Natural killer cell (primary cell): ENCODE data around the gene TENM4. TPM values are rescaled to one million over a fixed set of nuclear protein-coding genes. Genes with fewer than 3 reads are reported as not detected.

Experiments
- ATAC-seq, 3 donors: fragments of 150-1000 bp in 2 of 3; fragments of 200-7000 bp in 1 of 3; cut with Tn5 transposase; 1 replicate in 1 of 3; 2 replicates in 2 of 3; pipeline ENCODE4 v1.10.0; 2021; ENCODE audit warnings: mild to moderate bottlenecking in 2 of 3, moderate library complexity in 2 of 3
- DNase-seq, 2 donors: peaks; one replicate each; pipeline versions ENCODE4 v3.0.0 to v3.0.0-alpha.2; 2013 to 2021; ENCODE audit warnings: mixed read lengths in 1 of 2
- H3K27ac ChIP-seq: one replicate; pipeline ENCODE4 v1.5.1; 2013; ENCODE audit warnings: mild to moderate bottlenecking, low read length
- H3K27me3 ChIP-seq: one replicate; pipeline ENCODE4 v1.6.1; 2013; ENCODE audit warnings: low read length; ENCODE audit not compliant: control insufficient read depth, insufficient read depth
- H3K36me3 ChIP-seq: one replicate; pipeline ENCODE4 v1.6.1; 2013; ENCODE audit warnings: low read length; ENCODE audit not compliant: control insufficient read depth, insufficient read depth
- H3K4me1 ChIP-seq: one replicate; pipeline ENCODE4 v1.6.1; 2013; ENCODE audit warnings: low read length; ENCODE audit not compliant: control insufficient read depth, insufficient read depth
- H3K4me3 ChIP-seq: one replicate; pipeline ENCODE4 v1.5.1; 2013; ENCODE audit warnings: low read length
- H3K9me3 ChIP-seq: one replicate; pipeline ENCODE4 v1.6.1; 2013; ENCODE audit warnings: low read length; ENCODE audit not compliant: control insufficient read depth, insufficient read depth
- H3K27ac Mint-ChIP-seq, 2 donors: one replicate each; pipeline ENCODE4 v1.8.0; 2022; ENCODE audit warnings: mild to moderate bottlenecking in 2 of 2, mixed read lengths in 2 of 2, moderate library complexity in 1 of 2
- H3K27me3 Mint-ChIP-seq, 2 donors: one replicate each; pipeline ENCODE4 v1.8.0; 2022; ENCODE audit warnings: low read depth in 2 of 2, mixed read lengths in 2 of 2
- H3K36me3 Mint-ChIP-seq: one replicate; pipeline ENCODE4 v1.8.0; 2022; ENCODE audit warnings: mixed read lengths
- H3K4me1 Mint-ChIP-seq, 2 donors: one replicate each; pipeline ENCODE4 v1.8.0; 2022; ENCODE audit warnings: mixed read lengths in 2 of 2
- H3K4me3 Mint-ChIP-seq: one replicate; pipeline ENCODE4 v1.8.0; 2022; ENCODE audit warnings: mild to moderate bottlenecking, moderate library complexity, mixed read lengths
- H3K9me3 Mint-ChIP-seq, 2 donors: one replicate each; pipeline ENCODE4 v1.8.0; 2022; ENCODE audit warnings: mixed read lengths in 2 of 2
- WGBS: methylation state at CpG from one replicate; pipeline ENCODE4 v1.1.7; 2013; ENCODE audit warnings: missing lambda C conversion rate; ENCODE audit not compliant: insufficient coverage; 5-methylcytosine and 5-hydroxymethylcytosine counted together
- intact Hi-C: fragments of 100-400 bp; cut with micrococcal nuclease; formaldehyde crosslinking; loops from one replicate; pipeline ENCODE4 v1.14.2; 2022
- total RNA-seq, 4 donors: library from RNA; stranded (reverse); fragments of 120-200 nt in 1 of 4; gene quantifications; one replicate each; pipeline versions ENCODE4 v1.2.3 to v1.2.4, GENCODE V29; 2013 to 2022
- TF ChIP-seq, protein P1 (sequence below): fragments of 200-600 bp; IDR thresholded peaks from one replicate; pipeline ENCODE4 v1.8.0; 2022; ENCODE audit warnings: antibody characterized with exemption

TENM4 gene
- total RNA-seq, 3 donors from 2014 or later (not counting 1 experiment from before 2014, with no cell fraction given), result 0.63 to 0.75 TPM; not detected in 1

DNA sequence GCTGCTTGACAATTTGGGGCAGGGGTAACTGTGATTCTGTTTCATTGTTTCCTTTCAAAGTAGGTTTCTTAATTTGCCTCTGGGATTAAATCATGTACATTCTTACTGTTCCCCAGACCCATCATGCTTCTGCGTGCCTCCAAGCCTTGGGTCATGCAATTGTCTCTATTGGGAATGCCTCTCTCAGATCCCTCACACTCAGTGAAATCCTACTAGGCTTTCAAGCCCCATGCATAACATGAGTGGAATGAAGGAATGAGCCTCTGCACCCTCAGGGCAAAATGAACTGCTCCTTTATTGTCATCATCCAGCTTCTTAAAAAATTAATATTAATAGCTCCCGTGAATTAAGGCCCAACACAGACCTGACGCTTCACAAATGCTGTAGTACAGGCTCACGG lies 381.7 kb downstream of the TENM4 start:
- Histone ChIP-seq H3K4me1 (no peaks in the 10 kb centered on the region), H3K9me3 (no peaks in the 10 kb centered on the region), H3K4me3 (no peak overlapping the region), H3K36me3 (no peaks in the 10 kb centered on the region), H3K27ac (no peak overlapping the region), H3K27me3 (no peaks in the 10 kb centered on the region)
- H3K36me3 Mint-ChIP-seq, result no peaks in the 10 kb centered on the region
- 88% methylated on average over 2 of the region's 4 CpGs for WGBS
- no peak overlapping the region for H3K27ac Mint-ChIP-seq
- peaks cover 0 to 3% of the 10 kb centered on the region in 2 donors for H3K27me3 Mint-ChIP-seq
- H3K4me1 Mint-ChIP-seq, result no peaks in the 10 kb centered on the region
- TF ChIP-seq, protein P1, sequence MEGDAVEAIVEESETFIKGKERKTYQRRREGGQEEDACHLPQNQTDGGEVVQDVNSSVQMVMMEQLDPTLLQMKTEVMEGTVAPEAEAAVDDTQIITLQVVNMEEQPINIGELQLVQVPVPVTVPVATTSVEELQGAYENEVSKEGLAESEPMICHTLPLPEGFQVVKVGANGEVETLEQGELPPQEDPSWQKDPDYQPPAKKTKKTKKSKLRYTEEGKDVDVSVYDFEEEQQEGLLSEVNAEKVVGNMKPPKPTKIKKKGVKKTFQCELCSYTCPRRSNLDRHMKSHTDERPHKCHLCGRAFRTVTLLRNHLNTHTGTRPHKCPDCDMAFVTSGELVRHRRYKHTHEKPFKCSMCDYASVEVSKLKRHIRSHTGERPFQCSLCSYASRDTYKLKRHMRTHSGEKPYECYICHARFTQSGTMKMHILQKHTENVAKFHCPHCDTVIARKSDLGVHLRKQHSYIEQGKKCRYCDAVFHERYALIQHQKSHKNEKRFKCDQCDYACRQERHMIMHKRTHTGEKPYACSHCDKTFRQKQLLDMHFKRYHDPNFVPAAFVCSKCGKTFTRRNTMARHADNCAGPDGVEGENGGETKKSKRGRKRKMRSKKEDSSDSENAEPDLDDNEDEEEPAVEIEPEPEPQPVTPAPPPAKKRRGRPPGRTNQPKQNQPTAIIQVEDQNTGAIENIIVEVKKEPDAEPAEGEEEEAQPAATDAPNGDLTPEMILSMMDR, result no peak
- intact Hi-C loops, result no loop called here
- H3K9me3 Mint-ChIP-seq, result no peaks in the 10 kb centered on the region
- H3K4me3 Mint-ChIP-seq, result no peak overlapping the region
- DNase-seq, result no peak
- ATAC-seq, result no peak

DNA sequence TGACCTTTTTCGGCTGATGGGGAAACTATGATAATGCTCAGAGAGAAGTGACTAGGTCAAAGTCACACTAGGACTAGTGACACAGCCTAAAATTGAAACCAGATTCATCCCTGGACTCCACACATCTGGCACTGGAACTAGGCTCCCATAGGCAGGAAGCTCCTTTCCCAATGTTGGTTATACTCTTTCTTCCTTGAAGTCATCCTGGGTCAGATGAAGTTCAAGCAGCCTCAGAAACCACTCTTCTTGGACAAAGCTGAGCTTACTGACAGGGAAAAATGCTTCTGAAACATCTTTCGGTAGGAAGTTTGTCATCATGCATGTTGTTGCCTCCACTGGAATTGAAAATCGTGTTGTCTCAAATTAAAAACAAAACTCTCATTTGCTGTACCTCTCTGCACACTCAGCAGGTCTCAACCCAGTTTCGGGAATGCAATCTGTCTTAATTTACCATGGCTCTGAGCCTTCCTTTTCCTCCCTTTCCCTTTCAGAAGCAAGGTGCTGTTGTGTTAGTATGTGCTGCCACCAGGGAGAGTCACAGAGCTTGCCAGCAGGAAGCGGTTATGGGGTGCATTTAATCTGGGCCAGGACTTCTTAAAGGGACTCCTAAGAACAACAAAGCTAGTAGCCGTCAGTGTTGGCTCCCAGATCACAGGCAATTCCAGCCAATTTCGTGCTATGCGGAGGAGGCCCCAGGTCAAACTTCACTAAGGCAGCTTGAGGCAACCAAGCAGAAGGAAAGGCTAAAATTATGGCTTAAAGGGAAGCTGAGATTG lies 384.8 kb downstream of the TENM4 start:
- DNase-seq (no peak), ATAC-seq (no peak)
- Mint-ChIP-seq H3K4me3 (no peak overlapping the region), H3K36me3 (no peaks in the 10 kb centered on the region), H3K27me3 (peaks cover 0 to 3% of the 10 kb centered on the region in 2 donors), H3K4me1 (no peaks in the 10 kb centered on the region), H3K27ac (no peak overlapping the region), H3K9me3 (no peaks in the 10 kb centered on the region)
- no peaks in the 10 kb centered on the region for H3K36me3 ChIP-seq
- intact Hi-C loops, result no loop called here
- H3K27me3 ChIP-seq, result no peaks in the 10 kb centered on the region
- H3K4me1 ChIP-seq, result no peaks in the 10 kb centered on the region
- no peaks in the 10 kb centered on the region for H3K9me3 ChIP-seq
- WGBS, result 81% methylated on average over 8 of the region's 8 CpGs
- H3K27ac ChIP-seq, result no peak overlapping the region
- no peak overlapping the region for H3K4me3 ChIP-seq
- TF ChIP-seq, protein P1, result no peak

DNA sequence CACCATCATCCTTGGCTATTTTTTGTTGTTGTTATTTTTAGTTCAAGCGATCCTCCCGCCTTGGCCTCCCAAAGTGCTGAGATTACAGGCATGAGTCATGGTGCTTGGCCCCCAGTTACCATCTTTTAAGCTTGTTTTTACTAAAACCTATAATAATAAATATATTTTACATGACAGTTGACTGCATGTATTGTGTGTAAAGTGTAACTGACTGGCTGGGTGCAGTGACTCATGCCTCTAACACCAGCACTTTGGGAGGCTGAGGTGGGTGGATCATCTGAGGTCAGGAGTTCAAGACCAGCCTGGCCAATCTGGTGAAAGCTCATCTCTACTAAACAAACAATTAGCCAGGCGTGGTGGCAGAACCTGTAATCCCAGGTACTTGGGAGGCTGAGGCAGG lies 386.2 kb downstream of the TENM4 start:
- no peak for DNase-seq
- no peaks in the 10 kb centered on the region for H3K9me3 ChIP-seq
- no peak overlapping the region for H3K27ac ChIP-seq
- Mint-ChIP-seq H3K4me3 (no peak overlapping the region), H3K9me3 (no peaks in the 10 kb centered on the region), H3K4me1 (no peaks in the 10 kb centered on the region), H3K27me3 (peaks cover 0 to 3% of the 10 kb centered on the region in 2 donors), H3K36me3 (no peaks in the 10 kb centered on the region), H3K27ac (no peak overlapping the region)
- no peak for ATAC-seq
- no peaks in the 10 kb centered on the region for H3K4me1 ChIP-seq
- no peaks in the 10 kb centered on the region for H3K36me3 ChIP-seq
- no peak overlapping the region for H3K4me3 ChIP-seq
- TF ChIP-seq, protein P1, result no peak
- H3K27me3 ChIP-seq, result no peaks in the 10 kb centered on the region
- 80% methylated on average over 1 of the region's 3 CpGs for WGBS
- intact Hi-C loops, result no loop called here

DNA sequence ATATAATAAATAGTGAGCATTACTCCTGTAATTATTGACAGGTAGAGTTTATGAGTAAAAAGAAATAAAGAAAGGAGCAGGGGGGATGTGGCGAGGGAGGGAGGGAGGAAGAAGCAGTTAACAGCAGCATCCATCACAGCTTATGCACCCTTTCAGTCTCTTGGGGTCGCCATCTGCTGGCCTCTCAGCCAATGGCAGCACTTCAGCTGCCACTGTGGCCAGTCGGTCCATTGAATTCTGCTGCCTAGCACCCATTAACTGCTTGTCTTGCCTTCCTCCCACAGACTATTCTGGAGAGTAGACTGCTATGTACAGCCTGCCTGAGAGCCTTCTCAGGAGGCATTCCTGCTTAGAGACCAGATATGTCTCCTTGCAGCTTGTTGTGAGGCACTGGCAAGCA lies 388.3 kb downstream of the TENM4 start:
- no peak for DNase-seq
- H3K9me3 ChIP-seq, result no peaks in the 10 kb centered on the region
- H3K27ac Mint-ChIP-seq, result no peak overlapping the region
- no peaks in the 10 kb centered on the region for H3K4me1 ChIP-seq
- no peak overlapping the region for H3K4me3 ChIP-seq
- H3K36me3 Mint-ChIP-seq, result no peaks in the 10 kb centered on the region
- H3K4me1 Mint-ChIP-seq, result no peaks in the 10 kb centered on the region
- H3K4me3 Mint-ChIP-seq, result no peak overlapping the region
- H3K27ac ChIP-seq, result no peak overlapping the region
- intact Hi-C loops, result no loop called here
- H3K27me3 Mint-ChIP-seq, result peaks cover 0 to 3% of the 10 kb centered on the region in 2 donors
- TF ChIP-seq, protein P1, result no peak
- 30% methylated on average over 3 of the region's 3 CpGs for WGBS
- no peak for ATAC-seq
- no peaks in the 10 kb centered on the region for H3K36me3 ChIP-seq
- no peaks in the 10 kb centered on the region for H3K9me3 Mint-ChIP-seq
- no peaks in the 10 kb centered on the region for H3K27me3 ChIP-seq
